H1 (cell line): ENCODE data around the gene ZXDC. TPM values are rescaled to one million over a fixed set of nuclear protein-coding genes. Genes with fewer than 3 reads are reported as not detected.

Source experiments
- CTCF ChIA-PET: fragments of 300-600 bp; sonication (Branson Sonifier 250); formaldehyde crosslinking; loops from one replicate; lab custom pipeline; 2021; ENCODE audit not compliant: partially characterized antibody; lab: Charles Lee
- POLR2A ChIA-PET: fragments of 300-600 bp; sonication (Branson Sonifier 250); formaldehyde crosslinking; loops from one replicate; lab custom pipeline; 2021; ENCODE audit warnings: inconsistent platforms; ENCODE audit not compliant: partially characterized antibody; lab: Charles Lee
- DNase-seq, 2 experiments: peaks; one replicate each; pipeline versions ENCODE4 v3.0.0 to v3.0.0-alpha.2; 2010 to 2022; ENCODE audit warnings: low spot score in 2 of 2, low read depth in 1 of 2, mixed read lengths in 1 of 2
- FAIRE-seq: peaks from 2 replicates; lab custom pipeline; 2011; peaks lifted over from hg19 to GRCh38; lab: Jason Lieb, UNC
- H2AFZ ChIP-seq: 2 replicates; pipeline ENCODE4 v1.8.1; 2012; ENCODE audit warnings: low read length, inconsistent platforms
- H2AK5ac ChIP-seq: 2 replicates; pipeline ENCODE4 v1.6.1; 2013; ENCODE audit warnings: low read depth, low read length
- H2BK120ac ChIP-seq: replicated peaks from 2 replicates; pipeline ENCODE3; 2013; ENCODE audit warnings: low read depth, low read length, inconsistent platforms
- H2BK12ac ChIP-seq: 2 replicates; pipeline ENCODE4 v1.6.1; 2013; ENCODE audit warnings: low read depth, low read length
- H2BK15ac ChIP-seq: 2 replicates; pipeline ENCODE4 v1.6.1; 2013; ENCODE audit warnings: low read length
- H2BK20ac ChIP-seq: 2 replicates; pipeline ENCODE4 v1.6.1; 2013; ENCODE audit warnings: low read length
- H2BK5ac ChIP-seq: 2 replicates; pipeline ENCODE4 v1.6.1; 2013; ENCODE audit warnings: low read depth, low read length
- H3K14ac ChIP-seq: 2 replicates; pipeline ENCODE4 v1.6.1; 2013; ENCODE audit warnings: inconsistent platforms; ENCODE audit not compliant: insufficient read length
- H3K18ac ChIP-seq: 2 replicates; pipeline ENCODE4 v1.6.1; 2013; ENCODE audit warnings: low read length; ENCODE audit errors: extremely low read depth
- H3K23ac ChIP-seq: 2 replicates; pipeline ENCODE4 v1.6.1; 2013; ENCODE audit warnings: inconsistent platforms; ENCODE audit not compliant: insufficient read length
- H3K23me2 ChIP-seq: 2 replicates; pipeline ENCODE4 v1.6.1; 2013; ENCODE audit warnings: low read depth, low read length
- H3K27ac ChIP-seq: 2 replicates; pipeline ENCODE4 v1.6.1; 2011; ENCODE audit warnings: low read depth, low read length, inconsistent platforms
- H3K27me3 ChIP-seq, 4 experiments: replicated peaks in 1 of 4; 1 replicate in 1 of 4; 2 replicates in 3 of 4; pipeline versions ENCODE4 v1.6.1 to v1.8.1; 2011 to 2013; ENCODE audit warnings: low read length in 3 of 4, mild to moderate bottlenecking in 3 of 4, inconsistent platforms in 2 of 4, mixed read lengths in 2 of 4, moderate library complexity in 1 of 4; ENCODE audit not compliant: control insufficient read depth in 3 of 4, insufficient read depth in 3 of 4; ENCODE audit errors: extremely low read depth in 1 of 4
- H3K36me3 ChIP-seq, 4 experiments: 2 replicates each; pipeline versions ENCODE4 v1.6.1 to v1.8.1; 2011 to 2013; ENCODE audit warnings: mild to moderate bottlenecking in 4 of 4, low read length in 3 of 4, moderate library complexity in 2 of 4, control low read depth in 1 of 4, inconsistent platforms in 1 of 4; ENCODE audit not compliant: insufficient read depth in 4 of 4, control insufficient read depth in 2 of 4
- H3K4ac ChIP-seq: replicated peaks from 2 replicates; pipeline ENCODE3; 2013; ENCODE audit warnings: low read length, low read depth, mixed read lengths, inconsistent platforms; ENCODE audit not compliant: insufficient read length
- H3K4me1 ChIP-seq, 4 experiments: replicated peaks in 1 of 4; 1 replicate in 1 of 4; 2 replicates in 3 of 4; pipeline versions ENCODE4 v1.6.1 to v1.8.1; 2011 to 2013; ENCODE audit warnings: low read length in 3 of 4, inconsistent platforms in 2 of 4, mixed read lengths in 1 of 4; ENCODE audit not compliant: insufficient read depth in 4 of 4, control insufficient read depth in 3 of 4
- H3K4me2 ChIP-seq, 2 experiments: 2 replicates each; pipeline versions ENCODE4 v1.6.1 to v1.8.1; 2011 to 2013; ENCODE audit warnings: low read depth in 2 of 2, low read length in 2 of 2, control low read depth in 1 of 2, inconsistent platforms in 1 of 2, mild to moderate bottlenecking in 1 of 2; ENCODE audit not compliant: insufficient read depth in 1 of 2
- H3K4me3 ChIP-seq, 4 experiments: fragments of 200-600, 300-600 bp in 1 of 4; sonication (generic), shearing (Covaris generic), sonication (Bioruptor Twin) in 1 of 4; 2 replicates each; pipeline versions ENCODE4 v1.5.1 to v1.8.1; 2011 to 2016; ENCODE audit warnings: low read length in 4 of 4, low read depth in 3 of 4, control low read depth in 2 of 4, inconsistent platforms in 2 of 4, mild to moderate bottlenecking in 2 of 4, mixed read lengths in 1 of 4, moderate library complexity in 1 of 4; ENCODE audit not compliant: insufficient read depth in 2 of 4; ENCODE audit errors: extremely low read depth in 1 of 4
- H3K56ac ChIP-seq: replicated peaks from 2 replicates; pipeline ENCODE3; 2013; ENCODE audit warnings: low read depth, mild to moderate bottlenecking, mixed read lengths, low read length, inconsistent platforms; ENCODE audit not compliant: insufficient read length
- H3K79me1 ChIP-seq: 2 replicates; pipeline ENCODE4 v1.6.1; 2013; ENCODE audit warnings: low read depth, low read length, control low read depth
- H3K79me2 ChIP-seq, 2 experiments: 2 replicates each; pipeline versions ENCODE4 v1.6.1 to v1.8.1; 2012 to 2013; ENCODE audit warnings: low read length in 2 of 2, mild to moderate bottlenecking in 2 of 2, inconsistent platforms in 1 of 2; ENCODE audit not compliant: insufficient read depth in 2 of 2, control insufficient read depth in 1 of 2
- H3K9ac ChIP-seq, 4 experiments: replicated peaks in 1 of 4; 1 replicate in 1 of 4; 2 replicates in 3 of 4; pipeline versions ENCODE4 v1.6.1 to v1.8.1; 2011 to 2013; ENCODE audit warnings: low read depth in 3 of 4, low read length in 3 of 4, control low read depth in 2 of 4, mild to moderate bottlenecking in 2 of 4, moderate library complexity in 2 of 4, inconsistent platforms in 1 of 4; ENCODE audit errors: extremely low read depth in 1 of 4
- H3K9me3 ChIP-seq, 2 experiments: 2 replicates each; pipeline versions ENCODE4 v1.6.1 to v1.8.1; 2012 to 2013; ENCODE audit warnings: mild to moderate bottlenecking in 2 of 2, moderate library complexity in 2 of 2, control low read depth in 1 of 2, inconsistent platforms in 1 of 2, low read depth in 1 of 2, low read length in 1 of 2, mixed read lengths in 1 of 2; ENCODE audit not compliant: insufficient read depth in 2 of 2
- H4K20me1 ChIP-seq, 2 experiments: replicated peaks in 1 of 2; 2 replicates each; pipeline versions ENCODE3 to v1.8.1; 2011 to 2013; ENCODE audit warnings: inconsistent platforms in 2 of 2, low read length in 2 of 2, mild to moderate bottlenecking in 1 of 2; ENCODE audit not compliant: insufficient read depth in 2 of 2, control insufficient read depth in 1 of 2
- H4K5ac ChIP-seq: 2 replicates; pipeline ENCODE4 v1.6.1; 2013; ENCODE audit warnings: low read length, low read depth, mixed read lengths, inconsistent platforms; ENCODE audit not compliant: insufficient read length
- H4K8ac ChIP-seq: 2 replicates; pipeline ENCODE4 v1.8.0; 2013; ENCODE audit warnings: mild to moderate bottlenecking, moderate library complexity, low read length, inconsistent platforms; ENCODE audit not compliant: insufficient read depth; ENCODE audit errors: extremely low read depth
- H4K91ac ChIP-seq: replicated peaks from 2 replicates; pipeline ENCODE3; 2013; ENCODE audit warnings: low read length, mixed read lengths, inconsistent platforms; ENCODE audit not compliant: insufficient read length
- ASH2L ChIP-seq: fragments of 200-600, 300-600 bp; sonication (generic); IDR thresholded peaks from one replicate; pipeline ENCODE4 v1.7.1; 2017; ENCODE audit warnings: low read length
- CBX5 ChIP-seq: fragments of 300-800, 300-1000 bp; sonication (generic); IDR thresholded peaks from 2 replicates; pipeline ENCODE4 v1.7.1; 2016; ENCODE audit warnings: antibody characterized with exemption, low read length, low read depth
- CREB1 ChIP-seq: IDR thresholded peaks from 2 replicates; pipeline ENCODE4 v1.6.1; 2012; ENCODE audit warnings: inconsistent platforms
- EZH2 ChIP-seq: fragments of 200-600 bp; sonication (generic); IDR thresholded peaks from 2 replicates; pipeline ENCODE4 v1.7.1; 2012; ENCODE audit warnings: low read depth, mild to moderate bottlenecking, moderate library complexity, low read length, inconsistent platforms; ENCODE audit not compliant: severe bottlenecking
- POLR2AphosphoS5 ChIP-seq: IDR thresholded peaks from 2 replicates; pipeline ENCODE4 v1.6.1; 2011; ENCODE audit warnings: low read depth, low read length
- RFX5 ChIP-seq: IDR thresholded peaks from 2 replicates; pipeline ENCODE4 v1.6.1; 2011; ENCODE audit warnings: low read depth, low read length, improper control_type of control experiment, borderline replicate concordance
- SAP30 ChIP-seq: fragments of 300-600 bp; sonication (generic); IDR thresholded peaks from 2 replicates; pipeline ENCODE4 v1.7.1; 2012; ENCODE audit warnings: low read length, moderate library complexity, mild to moderate bottlenecking, inconsistent platforms; ENCODE audit not compliant: insufficient read depth, insufficient replicate concordance
- SP1 ChIP-seq: IDR thresholded peaks from 2 replicates; pipeline ENCODE4 v1.6.1; 2011; ENCODE audit warnings: low read depth, low read length
- SUZ12 ChIP-seq: fragments of 200-600 bp; sonication (generic); IDR thresholded peaks from 2 replicates; pipeline ENCODE4 v1.6.1; 2012; ENCODE audit warnings: mild to moderate bottlenecking, inconsistent platforms, low read length, moderate library complexity, mixed read lengths
- TAF7 ChIP-seq: optimal IDR thresholded peaks from 2 replicates; pipeline ENCODE3; 2011; ENCODE audit warnings: low read depth, mild to moderate bottlenecking, inconsistent platforms, low read length, moderate library complexity, borderline replicate concordance
- TCF12 ChIP-seq: IDR thresholded peaks from 2 replicates; pipeline ENCODE4 v1.6.1; 2011; ENCODE audit warnings: low read depth, mild to moderate bottlenecking, low read length
- WGBS, 2 experiments: shearing (Covaris generic) in 1 of 2; methylation state at CpG; one replicate each; pipeline versions ENCODE4 v1.1.6 to v1.1.7; 2013 to 2015; ENCODE audit warnings: low lambda C conversion rate in 2 of 2, mixed read lengths in 2 of 2, inconsistent platforms in 1 of 2, low coverage in 1 of 2, missing lambda C conversion rate in 1 of 2; ENCODE audit not compliant: insufficient replicate concordance in 2 of 2, insufficient coverage in 1 of 2, insufficient read length in 1 of 2; ENCODE audit errors: extremely low coverage in 1 of 2, missing lambda C conversion rate in 1 of 2; 5-methylcytosine and 5-hydroxymethylcytosine counted together
- polyA plus RNA-seq, 7 experiments: library from polyadenylated mRNA; depleted of rRNA in 3 of 7; stranded (reverse) in 5 of 7; unstranded in 2 of 7; fragments of >200 nt in 5 of 7; fragments of 200-250 nt in 2 of 7; gene quantifications; 1 replicate in 5 of 7; 2 replicates in 1 of 7; 4 replicates in 1 of 7; pipeline versions ENCODE4 v1.2.1 to v1.2.3, GENCODE V29; 2011 to 2013; ENCODE audit warnings: missing spikeins in 2 of 7, mixed read lengths in 2 of 7
- total RNA-seq: library from RNA; stranded (reverse); fragmentation: NEBNext Ultra II Directional; extraction: Animal tissue kit (Norgen Biotek cat#: 25700); gene quantifications from 2 replicates; pipeline ENCODE4 v1.2.1, GENCODE V29; 2021
- TF ChIP-seq, protein P1 (sequence below): IDR thresholded peaks from 2 replicates; pipeline ENCODE4 v1.6.1; 2012; ENCODE audit warnings: inconsistent platforms

The ZXDC gene
- total and polyA plus RNA-seq, 2 of the 8 experiments (the other 6 are each of a cell fraction or from before 2014, with no cell fraction given) = 12.7 to 24.3 TPM

DNA sequence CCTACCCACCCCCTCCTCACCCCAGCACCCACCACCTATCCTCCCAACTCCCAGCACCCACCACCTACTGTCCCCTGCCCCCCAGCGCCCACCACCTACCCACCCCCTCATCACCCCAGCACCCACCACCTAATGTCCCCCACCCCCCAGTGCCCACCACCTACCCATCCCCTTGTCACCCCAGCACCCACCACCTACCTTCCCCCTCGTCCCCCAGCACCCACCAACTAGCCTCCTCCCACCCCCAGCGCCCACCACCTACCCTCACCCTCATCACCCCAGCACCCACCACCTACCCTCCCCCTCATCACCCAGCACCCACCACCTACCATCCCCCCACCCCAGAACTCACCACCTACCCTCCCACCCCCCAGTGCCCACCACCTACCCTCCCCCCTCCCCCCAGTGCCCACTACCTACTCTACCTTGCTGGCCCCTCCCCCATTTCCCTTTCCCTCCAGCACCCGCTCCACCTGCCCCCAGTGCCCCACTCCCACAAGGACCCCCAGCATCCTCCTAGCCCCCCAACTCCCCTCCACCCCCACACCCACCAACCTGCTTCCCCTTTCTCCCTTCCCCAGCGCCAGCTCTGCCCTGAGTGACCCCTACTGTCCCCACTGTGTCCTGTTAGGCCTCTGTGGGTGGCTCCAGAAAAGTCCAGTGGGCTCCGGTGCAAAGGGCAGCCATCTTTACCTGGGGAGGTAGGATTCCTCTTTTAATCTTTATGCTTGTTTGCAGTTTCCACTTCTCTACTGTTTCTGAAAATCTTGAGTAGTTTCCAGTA, 40.7 kb upstream of the ZXDC start:
- Histone ChIP-seq H4K5ac (no peak overlapping the region), H2BK120ac (no peak overlapping the region), H4K91ac (no peak overlapping the region), H3K79me1 (no peaks in the 10 kb centered on the region), H2BK20ac (no peak overlapping the region), H2AK5ac (no peak overlapping the region), H3K4me1 (no peaks in the 10 kb centered on the region; a peak in 1 of 7 replicates), H3K9ac (no peak overlapping the region), H4K20me1 (no peaks in the 10 kb centered on the region), H3K27me3 (no peaks in the 10 kb centered on the region), H2BK12ac (no peak overlapping the region), H3K9me3 (no peaks in the 10 kb centered on the region), H4K8ac (no peak overlapping the region), H3K36me3 (no peaks in the 10 kb centered on the region), H3K27ac (no peak overlapping the region), H2BK15ac (no peak overlapping the region), H3K79me2 (no peaks in the 10 kb centered on the region), H2BK5ac (no peak overlapping the region), H3K4ac (no peak overlapping the region), H3K4me2 (no peak overlapping the region), H3K18ac (no peak overlapping the region), H3K23me2 (no peaks in the 10 kb centered on the region; the same call in 1 of the 2 replicates), H3K23ac (no peak overlapping the region), H3K4me3 (no peak overlapping the region), H3K14ac (no peak overlapping the region), H2AFZ (no peak overlapping the region), H3K56ac (no peak overlapping the region)
- ChIA-PET CTCF (interaction anchor here (0.5 to 0.8 kb wide), 2 partner anchors 32 to 143 kb away, joined by 3 read pairs; no protein-coding TSS in a partner anchor), POLR2A (no interaction called here)
- WGBS, 2 experiments = 100% methylated on average over 1 of the region's 6 CpGs; no CpG with 5 or more reads in 1 of the 2 experiments
- FAIRE-seq (no peak), DNase-seq (no peak)
- TF ChIP-seq SP1 (no peak), SUZ12 (no peak), CBX5 (no peak), SAP30 (no peak), CREB1 (no peak), POLR2AphosphoS5 (no peak), ASH2L (no peak), RFX5 (no peak), TCF12 (no peak), EZH2 (no peak), TAF7 (no peak)
- TF ChIP-seq, protein P1, sequence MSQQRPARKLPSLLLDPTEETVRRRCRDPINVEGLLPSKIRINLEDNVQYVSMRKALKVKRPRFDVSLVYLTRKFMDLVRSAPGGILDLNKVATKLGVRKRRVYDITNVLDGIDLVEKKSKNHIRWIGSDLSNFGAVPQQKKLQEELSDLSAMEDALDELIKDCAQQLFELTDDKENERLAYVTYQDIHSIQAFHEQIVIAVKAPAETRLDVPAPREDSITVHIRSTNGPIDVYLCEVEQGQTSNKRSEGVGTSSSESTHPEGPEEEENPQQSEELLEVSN = no peak
